ENCODE results near the gene RPRD2.

DNA sequence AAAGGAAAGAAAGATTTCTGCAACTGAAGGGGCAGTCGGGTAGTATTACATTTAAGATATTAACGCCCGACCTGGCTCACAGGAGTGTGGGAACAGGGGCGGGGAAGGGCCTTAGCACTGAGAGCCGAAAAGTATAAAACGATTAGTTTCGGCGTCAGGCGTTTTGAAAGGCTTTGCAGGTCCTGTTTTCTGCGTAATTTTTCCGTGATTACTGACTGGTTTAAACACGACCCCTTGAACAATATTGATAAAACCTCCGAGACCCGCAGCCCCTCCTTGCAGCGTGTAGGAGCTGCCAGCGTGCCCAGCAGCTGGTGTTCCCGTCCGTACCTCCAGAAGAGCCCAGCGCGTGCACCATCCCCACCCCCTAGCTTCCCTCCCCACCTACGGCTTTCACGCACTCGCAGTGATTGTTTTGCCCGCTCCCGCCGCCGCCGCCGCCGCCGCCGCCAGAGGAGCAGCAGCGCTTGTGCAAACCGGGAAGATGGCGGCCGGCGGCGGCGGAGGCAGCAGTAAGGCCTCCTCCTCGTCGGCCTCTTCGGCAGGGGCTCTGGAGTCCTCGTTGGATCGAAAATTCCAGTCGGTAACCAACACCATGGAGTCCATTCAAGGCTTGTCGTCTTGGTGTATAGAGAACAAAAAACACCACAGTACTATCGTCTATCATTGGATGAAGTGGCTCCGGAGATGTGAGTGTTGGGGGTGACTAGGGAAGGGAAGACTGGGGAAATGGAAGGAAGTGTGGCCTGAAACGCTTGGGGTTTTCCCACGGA is 470 bp downstream of the RPRD2 start:
- TF ChIP-seq POLR2AphosphoS5 (IDR thresholded peaks at IDR 0.05; ENCODE audit: insufficient read depth in 1 of 2, low read depth in 1 of 2) = no peak
- no peak for TF ChIP-seq CTCF (IDR thresholded peaks at IDR 0.05)
- peak in 1 of 2 donors; percentile 22 for TF ChIP-seq POLR2A (IDR thresholded peaks at IDR 0.05)
